Erythroblast (primary cell): ENCODE data around the gene UNC13D.

Experiments
- GATA1 ChIP-seq: IDR thresholded peaks from 2 replicates; pipeline ENCODE4 v1.6.1; 2011; ENCODE audit warnings: low read depth, mild to moderate bottlenecking, control low read depth, low read length, moderate library complexity
- POLR2A ChIP-seq: IDR thresholded peaks from 2 replicates; pipeline ENCODE4 v1.6.1; 2011; ENCODE audit warnings: mild to moderate bottlenecking, low read length

DNA sequence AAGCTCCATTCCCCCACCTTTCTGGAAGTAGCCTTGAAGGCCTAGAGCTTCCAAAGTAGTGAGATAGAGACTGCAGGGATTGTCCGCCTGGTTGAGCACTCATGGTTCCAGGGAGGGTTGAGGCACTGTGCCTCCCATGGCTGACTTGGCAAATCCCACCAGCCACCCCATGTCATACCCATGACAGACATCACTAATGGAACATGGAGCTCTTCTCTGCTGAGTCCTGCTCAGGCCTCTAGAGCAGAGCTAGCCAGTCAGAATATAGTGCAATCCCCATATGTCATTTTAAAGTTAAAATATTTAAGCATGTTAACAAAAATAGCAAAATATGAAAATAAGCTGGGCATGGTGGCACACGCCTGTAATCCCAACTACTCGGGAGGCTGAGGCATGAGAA is 28.8 kb downstream of the UNC13D start:
- TF ChIP-seq POLR2A (no peak), GATA1 (no peak)
